IPS-NIHi11 (cell line): ENCODE data around the gene TEX2.
"Not testable (repeated sequence)": the region's sequence is repeated elsewhere in the genome, so short reads cannot be mapped to it uniquely, and the experiment has no call there.

Experiments
- DNase-seq: peaks from one replicate; pipeline ENCODE4 v3.0.0; 2012; ENCODE audit warnings: mixed read lengths, low spot score

TEX2 gene

GRCh38 chr17:64240261-64240740, 22.8 kb downstream of the TEX2 start:
- DNase-seq: no peak

- DNase-seq: not testable (repeated sequence)
Observed at GRCh38 chr17:64238449-64238848, 24.6 kb downstream of the TEX2 start.

DNA sequence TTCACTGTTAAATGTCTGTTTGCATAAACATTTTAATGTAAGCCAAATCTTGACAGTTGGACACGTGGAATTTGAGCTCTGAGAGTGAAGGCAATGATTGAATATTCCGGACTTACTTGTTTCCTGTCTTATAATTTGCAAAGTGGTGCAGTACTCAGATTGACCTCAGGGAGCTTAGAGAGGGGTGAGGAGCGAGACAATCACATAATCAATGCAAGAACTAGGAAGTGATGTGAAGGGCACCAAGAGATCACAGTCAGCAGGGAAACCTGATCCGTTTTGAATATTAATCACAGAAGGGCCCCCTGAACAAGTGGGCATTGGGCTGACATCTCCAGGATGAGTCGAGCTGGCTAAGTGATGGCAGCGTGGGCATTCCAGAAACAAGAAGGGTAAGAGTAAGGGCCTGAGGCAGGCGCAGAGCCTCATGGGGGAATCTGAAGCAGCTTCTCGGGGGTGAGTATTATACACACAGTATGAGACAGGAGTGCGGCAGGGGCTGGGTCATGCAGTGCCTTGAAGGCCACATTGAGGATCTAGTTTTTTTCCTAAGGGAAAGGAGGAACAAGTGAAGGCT, 26.1 kb downstream of the TEX2 start:
- peak; percentile 46 for DNase-seq

DNA sequence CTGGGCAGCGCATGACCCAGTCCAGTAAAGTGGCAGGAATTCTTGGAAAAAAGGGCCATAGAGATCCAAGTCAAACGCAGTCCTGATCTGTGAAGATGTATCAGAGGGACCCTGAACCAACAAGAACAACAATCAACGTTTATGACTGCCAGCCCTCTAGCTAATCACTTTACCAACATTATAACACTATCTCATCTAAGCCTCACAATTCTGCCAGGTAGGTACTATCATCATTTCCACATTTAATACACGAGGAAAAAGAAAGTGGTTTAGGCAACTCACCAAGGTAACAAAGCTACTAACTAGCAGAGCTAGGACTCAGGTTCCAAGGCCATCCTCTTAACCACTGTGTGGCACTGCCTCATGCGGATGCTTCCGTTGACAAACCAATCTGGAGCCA, 28.1 kb downstream of the TEX2 start:
- no peak for DNase-seq

DNA sequence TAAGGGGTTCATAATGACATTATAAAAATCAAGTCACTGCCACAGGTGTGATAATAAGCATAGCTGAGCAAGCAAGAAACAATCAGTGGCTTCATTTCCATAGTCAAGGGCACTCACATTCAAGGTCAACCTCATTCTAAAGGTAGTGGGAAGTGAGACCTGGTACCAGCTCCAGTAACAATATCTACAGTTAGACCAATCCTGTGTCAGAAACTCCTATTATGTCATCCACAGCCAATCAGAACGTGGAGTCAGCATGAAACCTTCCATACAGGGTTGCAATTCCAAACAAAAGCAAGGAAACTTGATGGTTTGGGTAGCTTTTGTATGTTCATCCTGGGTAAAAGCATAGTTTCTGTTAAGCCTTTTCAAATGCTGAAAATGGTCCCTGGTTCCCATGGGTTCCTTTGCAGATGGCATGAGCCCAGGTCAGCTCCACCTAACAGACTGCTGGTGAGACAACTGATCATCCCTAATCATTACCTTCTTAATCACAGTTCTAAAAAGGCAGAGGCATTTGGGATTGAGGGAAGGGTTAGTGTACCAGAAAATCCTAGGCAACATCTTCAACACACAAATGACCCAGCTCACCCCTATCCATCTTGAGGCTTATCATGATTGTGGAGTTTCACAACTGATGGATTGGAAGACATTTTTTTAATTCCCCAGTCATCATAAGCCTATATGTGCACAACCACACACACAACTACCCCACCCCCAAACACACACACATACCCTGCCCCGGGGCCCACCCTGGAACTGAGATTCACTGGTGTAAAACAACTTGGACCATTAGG, 30.4 kb downstream of the TEX2 start:
- peak; percentile 40 for DNase-seq

DNA sequence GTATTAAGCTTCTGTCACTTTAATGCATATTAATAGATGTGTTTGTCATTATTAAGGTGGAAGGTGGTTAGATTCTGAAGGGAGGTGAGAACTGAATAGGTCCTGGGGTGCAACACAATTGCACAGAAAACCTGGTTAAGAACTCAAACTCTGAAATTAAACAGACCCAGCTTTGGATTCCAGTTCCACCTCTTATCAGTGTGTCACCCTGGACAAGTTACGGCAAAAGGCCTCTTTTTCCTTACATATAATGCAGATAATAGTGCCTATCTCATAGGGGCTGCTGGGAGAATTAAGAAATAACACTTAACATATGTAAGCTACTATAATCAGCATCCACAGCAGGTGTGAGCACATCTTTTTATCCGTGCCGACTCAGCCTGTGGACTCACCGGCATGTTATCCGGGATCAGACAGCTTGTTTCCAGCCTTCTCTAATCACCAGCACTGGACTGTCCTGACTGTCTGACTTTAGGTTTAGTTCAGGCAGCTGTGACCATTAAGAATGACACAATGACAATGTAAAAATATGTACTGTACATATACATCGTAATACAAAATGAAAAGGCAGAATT, 31.4 kb downstream of the TEX2 start:
- DNase-seq: no peak

DNA sequence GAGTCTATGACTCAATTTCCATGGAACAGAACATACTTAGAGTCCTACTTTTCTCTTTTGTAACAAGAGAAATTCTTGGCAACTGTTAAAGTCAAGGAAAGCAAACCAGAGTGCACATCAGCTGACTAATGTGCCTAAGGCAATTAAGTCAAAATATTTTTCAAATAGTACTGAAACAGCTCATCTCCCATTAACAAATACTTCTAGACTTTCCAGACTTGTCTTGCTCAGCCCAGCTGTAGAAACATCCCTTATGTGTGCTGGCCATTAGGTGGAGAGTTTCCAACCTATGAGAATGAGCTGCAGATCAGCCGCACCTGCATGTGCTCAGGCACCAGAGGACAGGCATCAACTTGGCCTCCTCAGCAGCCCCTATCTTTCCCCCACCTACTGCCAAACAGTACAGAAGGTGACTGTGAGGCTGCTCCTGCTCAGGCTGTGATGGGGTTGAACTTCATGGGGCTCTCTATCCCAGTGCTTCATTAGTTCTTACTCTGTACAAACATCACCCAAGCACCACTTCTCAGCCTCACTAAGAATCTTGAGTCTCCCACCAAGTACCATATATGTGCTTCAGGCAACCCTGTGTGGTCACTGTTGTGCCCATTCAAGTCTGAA, 32.2 kb downstream of the TEX2 start:
- DNase-seq: no peak

DNA sequence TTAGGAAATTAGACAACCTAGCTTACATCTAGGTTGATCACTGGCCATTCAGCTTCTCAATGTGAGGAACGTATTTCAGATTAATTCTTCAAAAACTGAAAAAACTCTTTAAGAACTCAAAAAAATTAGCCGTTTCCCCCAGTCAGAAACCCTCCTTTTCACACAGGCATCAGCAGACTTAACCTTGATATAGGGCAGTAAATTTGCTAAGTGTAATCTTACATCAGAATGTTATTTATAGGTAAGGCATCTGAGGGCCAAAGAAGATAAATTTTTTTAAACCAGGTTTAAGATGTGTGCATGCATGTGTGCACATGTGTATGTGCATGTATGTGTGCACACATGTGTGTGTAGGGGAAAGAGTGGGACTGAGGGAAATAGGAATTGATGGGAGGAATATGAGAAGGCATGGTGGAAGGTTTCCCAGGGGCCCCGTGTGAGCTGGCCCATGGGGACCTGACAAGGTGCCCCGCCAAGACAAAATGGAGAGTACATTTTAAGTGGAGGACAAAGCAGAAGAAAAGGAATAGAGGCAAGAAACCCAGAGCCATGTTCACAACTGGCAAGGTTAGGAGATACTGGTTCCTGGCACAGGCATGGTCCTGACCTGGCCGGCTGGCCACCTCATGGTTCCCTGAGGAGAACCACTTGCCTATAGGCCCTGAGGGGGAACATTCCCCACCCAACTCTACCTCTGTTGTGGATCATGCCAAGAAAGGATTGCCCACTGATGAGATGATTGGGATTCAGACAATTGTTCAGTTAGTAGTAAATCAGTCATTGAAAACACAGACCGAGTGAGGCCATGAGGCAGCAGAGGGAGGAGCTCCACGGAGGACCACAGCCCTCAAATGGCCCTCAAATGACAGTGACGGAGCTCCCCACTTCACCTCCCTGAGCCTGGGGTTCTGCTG, 33.0 kb downstream of the TEX2 start:
- DNase-seq: no peak

GRCh38 chr17:64226132-64226531, 36.9 kb downstream of the TEX2 start:
- DNase-seq: no peak

GRCh38 chr17:64225410-64225809, 37.6 kb downstream of the TEX2 start:
- no peak for DNase-seq

DNA sequence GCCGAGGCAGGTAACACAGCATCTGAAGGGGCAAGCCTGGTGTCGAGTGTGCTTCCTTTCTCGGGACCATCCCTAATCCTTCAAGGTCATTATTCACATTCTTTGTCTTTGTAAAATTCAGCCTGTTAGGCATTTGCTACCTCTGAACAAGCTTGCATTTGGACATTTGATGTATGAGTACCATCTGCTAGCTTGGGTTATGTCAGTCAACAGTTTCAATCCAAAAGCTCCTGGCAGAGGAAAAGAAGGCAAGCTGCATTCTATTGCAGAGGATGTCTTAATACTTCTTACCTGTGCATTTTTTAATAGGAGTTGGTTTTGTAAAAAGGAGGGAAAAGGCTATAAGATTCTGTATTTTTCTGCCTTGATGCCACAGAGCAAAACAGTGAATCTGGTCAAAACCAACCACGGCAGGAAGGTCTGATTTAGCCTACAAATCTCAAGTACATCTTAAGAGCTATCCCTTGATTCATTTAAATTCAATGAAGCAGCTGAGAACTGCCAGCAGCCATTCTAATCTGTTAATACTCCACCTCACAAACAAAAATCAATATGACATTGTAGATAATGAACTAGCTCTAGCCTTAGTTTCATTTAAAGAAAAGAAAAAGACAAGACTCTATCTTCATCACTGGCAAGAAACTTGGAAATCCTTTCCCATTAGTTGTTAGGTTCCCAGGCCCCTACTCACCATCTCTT, 39.0 kb downstream of the TEX2 start:
- DNase-seq: no peak

DNA sequence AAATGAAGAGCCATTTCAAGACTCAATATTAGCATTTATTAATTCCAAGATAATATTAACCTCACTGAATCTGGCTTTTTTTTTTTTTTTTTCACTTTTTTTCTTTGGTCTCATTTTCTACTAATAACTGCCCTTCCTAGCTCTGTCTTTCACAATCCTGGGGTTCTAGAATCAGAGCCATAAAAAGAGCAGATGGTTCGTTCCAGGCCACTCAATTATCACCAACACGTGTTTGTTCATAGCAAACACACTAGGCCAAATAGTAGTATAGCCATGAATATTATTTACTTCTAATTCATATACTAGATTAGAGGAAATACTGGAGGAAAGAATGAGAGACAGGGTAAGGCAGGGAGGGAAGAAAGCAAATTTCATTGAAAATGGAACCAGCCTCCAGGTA, 39.8 kb downstream of the TEX2 start:
- no peak for DNase-seq

DNA sequence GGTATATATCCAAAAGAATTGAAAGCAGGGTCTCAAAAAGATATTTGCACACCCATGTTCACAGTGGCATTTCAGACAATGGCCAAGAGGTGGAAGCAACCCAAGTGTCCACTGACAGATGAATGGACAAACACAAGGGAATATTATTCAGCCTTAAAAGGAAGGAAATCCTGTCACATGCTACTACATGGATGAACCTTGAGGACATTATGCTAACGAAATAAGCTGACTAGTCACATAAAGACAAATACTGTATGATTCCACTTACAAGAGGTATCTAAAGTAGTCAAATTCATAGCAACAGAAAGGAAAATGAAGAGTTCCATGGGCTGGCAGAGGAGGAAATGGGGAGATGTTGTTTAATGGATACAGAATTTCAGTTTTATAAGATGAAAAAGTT, 41.4 kb downstream of the TEX2 start:
- DNase-seq: no peak

GRCh38 chr17:64220604-64221003, 42.5 kb downstream of the TEX2 start:
- DNase-seq: not testable (repeated sequence)

GRCh38 chr17:64219571-64219970, 43.5 kb downstream of the TEX2 start:
- no peak for DNase-seq

- no peak for DNase-seq
Observed at GRCh38 chr17:64218066-64218465, 45.0 kb downstream of the TEX2 start.

GRCh38 chr17:64217249-64217691, 45.8 kb downstream of the TEX2 start:
- no peak for DNase-seq

DNA sequence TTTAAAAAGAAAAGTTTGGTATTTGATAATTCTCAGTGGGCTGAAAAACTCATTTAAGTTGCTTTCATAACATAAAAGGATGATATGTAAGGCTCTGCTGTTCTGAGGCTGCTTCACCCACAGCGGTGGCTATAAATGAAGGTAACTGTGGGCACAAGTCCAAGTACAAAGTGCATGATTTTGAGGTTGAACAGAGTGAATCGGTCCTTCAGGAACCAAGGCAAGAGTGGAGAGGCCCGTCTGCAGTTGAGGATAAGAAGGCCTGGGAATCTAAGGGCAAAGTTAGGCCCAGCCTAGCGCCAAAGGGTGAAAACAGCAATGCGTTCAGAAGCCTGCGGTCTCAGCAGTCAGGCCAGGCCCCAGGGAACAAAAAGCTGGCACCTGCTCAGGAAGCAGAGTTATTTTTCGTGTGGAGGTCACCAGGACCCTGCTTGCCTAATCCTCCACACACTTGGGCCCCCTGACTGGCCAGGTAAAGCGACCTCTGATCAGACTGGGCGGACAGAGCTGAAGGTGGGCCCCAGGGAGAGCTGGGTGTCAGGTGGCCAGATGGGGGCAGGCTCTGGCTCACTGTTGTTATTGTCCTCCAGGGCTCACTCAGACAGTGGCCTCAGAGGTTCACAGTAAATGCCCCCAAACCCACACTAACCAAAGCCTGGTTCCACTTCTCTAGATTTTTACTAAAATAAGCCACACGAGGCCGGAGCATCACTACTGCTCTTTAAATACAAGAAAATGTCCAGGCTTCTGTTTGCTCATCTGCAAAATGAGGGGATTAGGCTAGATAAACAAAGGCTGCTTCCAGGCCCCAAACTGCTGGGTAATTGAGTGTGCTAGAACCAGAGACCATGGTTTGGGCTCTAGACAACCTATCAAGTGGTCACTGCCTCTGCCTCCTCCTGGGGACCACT, 46.5 kb downstream of the TEX2 start:
- DNase-seq: peak; percentile 60

GRCh38 chr17:64216000-64216337, 47.1 kb downstream of the TEX2 start:
- no peak for DNase-seq

DNA sequence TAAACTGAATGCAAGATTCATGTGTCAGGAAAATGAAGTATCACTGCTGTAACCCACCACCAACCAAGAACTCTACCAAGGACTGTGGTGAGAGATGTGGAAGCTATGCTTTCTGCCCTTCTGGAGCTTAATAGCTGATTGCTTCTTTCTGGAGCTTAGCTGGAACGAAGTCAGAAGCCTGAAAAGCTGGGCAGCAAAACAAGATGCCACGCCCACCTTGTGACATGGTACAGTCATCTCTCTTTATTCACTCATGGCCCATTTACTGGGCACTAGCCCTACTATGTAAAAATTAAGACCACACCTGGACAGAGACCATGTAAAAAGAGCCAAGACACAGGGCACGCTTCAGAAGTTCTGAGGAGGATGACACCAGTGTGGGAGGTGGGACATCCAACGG, 48.1 kb downstream of the TEX2 start:
- no peak for DNase-seq
